NCI-H128 (cell line): ENCODE results near the gene CDK8.

Source experiments
- DNase-seq: peaks from one replicate; lab custom pipeline; 2025; ENCODE audit not compliant: unreplicated experiment; lab: John Stamatoyannopoulos, UW

CDK8 gene

DNA sequence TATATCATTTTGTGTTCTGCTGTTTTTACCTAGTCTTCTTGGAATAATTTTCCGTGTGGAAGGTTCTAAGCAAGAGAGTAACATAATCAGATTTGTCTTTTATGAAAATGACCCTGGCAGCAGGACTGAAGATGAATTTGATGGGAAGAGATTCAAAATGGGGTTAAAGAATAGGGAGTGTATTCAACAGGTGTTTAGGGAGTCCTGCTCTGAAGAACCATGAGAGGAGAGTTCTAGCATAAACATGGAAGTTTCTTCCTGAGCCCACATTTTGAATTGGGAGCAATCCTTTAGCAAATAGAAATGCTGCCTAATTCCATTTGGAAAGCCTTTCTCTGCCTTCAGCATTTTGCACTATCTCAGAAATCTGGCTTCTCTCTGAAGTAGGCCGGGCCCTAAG lies 127.0 kb downstream of the CDK8 start:
- no peak for DNase-seq

DNA sequence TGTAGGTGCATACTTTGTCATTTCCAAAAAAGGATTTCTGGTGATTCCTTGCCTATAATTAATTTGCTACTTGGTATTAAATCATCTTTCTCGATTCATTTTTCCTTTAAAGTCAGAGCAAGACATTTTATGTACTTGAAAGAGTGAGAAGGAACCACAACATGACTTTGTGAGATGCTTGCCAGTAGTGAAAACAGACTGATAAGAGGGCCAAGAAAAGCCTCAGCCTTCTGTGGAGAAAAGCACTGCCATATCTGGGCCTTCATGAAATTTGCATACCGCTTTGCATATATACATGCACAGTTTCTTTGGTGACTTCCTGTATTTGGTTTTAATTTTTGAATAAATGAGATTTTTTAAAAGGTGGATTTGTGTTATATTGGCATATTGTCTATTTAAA lies 128.4 kb downstream of the CDK8 start:
- no peak for DNase-seq

DNA sequence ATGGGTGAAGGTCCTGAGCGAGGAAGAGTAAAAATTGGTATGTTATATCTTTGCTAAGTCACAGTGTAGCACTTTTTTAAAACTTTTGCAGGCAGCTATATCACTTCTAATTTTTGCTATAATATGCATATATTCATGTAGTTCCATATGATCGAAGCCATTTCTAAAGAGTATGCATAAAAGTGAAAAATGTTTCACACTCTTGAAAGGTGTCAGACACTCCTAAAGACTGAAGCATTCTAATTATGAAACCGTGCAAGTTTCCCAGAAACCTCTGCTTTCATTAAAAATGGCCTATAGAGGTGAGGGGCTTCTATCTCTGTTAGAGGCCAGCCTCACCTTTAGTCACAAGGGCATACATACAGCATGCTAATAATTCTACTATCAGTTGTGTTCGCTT lies 128.9 kb downstream of the CDK8 start:
- DNase-seq, result no peak

DNA sequence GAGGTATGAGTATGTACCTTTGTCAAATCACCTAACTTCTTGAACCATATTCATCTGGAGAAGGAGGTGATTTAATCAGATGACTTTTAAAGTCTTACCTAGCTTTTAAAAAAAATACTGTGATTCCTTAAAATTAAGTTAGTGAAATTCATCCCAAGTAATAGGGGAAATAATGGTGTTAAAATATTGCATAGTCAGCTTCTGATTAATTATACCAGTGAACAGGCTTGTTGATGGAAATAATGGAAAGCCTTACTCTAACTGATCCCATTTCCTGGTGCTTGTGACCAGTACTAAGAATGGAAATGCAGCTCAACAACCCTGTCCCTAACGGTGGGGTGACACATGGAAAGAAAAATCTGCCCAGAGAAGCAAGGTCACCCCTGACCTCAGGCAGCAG lies 130.7 kb downstream of the CDK8 start:
- DNase-seq, result no peak

DNA sequence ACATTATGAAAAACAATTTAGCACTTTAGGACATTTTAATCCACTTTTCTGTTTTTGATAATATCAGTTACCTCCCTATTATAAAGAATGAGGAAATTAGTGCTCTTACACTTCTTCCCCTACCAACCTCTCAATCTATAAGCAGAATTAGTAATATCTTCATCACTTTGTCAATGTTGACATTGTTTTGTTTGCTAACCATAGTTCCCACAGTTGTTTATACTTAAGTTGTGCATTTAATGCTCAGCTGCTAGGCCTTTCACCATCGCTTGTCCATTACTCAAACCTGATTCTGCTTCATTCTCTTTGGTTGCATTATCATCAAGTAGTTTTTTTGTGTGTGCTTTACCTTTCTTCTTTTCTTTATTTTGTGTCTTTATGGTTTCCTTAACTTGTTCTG lies 132.1 kb downstream of the CDK8 start:
- no peak for DNase-seq

DNA sequence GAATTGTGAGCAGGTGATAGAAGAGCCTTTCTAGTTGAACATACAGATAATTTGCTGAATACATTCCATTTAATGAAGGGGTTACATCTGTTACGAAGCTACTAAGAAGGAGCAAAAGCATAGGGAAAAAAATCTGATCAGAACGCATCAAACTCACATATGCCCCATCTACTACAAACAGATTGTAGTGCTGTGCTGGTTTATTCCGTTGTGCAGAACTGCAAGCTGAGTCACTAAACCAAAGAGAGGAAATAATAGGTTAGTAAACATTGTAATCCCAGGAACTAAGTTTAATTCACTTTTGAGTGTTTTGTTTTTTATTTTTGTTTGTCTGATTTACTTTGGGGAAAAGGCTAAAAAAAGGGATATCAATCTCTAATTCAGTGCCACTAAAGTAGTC lies 136.3 kb downstream of the CDK8 start:
- DNase-seq, result no peak

DNA sequence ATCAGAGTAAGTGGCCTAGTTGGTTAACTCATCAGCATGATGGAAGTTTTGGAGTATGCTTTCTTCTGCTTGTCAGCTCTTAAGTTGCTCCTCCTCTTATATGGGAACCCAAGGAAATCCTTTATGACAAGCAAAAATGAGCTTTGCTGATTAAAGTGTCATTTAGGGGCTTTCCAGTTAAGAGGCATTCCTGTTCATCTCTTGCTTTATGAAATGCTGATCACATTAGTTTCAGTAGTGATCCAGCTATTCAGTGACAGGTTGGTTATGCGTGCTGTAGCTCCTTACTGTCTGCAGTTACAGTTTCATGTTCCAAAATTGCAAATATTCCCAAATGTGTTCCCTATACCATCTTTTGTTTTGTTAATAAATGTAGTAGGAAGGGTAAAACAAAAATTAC lies 146.6 kb downstream of the CDK8 start:
- no peak for DNase-seq

DNA sequence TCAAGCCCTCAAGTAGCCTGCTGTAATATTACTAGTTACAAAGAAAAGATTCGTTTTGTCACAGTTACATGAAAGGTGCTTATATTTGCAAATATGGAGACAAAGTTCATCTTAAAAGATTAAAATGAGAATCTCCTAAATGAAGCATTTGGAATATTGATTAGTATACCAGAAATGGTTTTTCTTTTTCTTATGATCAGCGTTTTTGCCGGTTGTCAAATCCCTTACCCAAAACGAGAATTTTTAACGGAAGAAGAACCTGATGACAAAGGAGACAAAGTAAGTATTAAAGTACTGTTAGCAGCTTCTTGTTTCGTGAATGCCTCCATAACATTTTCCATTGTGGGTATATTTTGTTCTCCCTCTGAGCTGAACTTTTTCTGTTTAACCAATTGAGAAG lies 147.1 kb downstream of the CDK8 start:
- no peak for DNase-seq

DNA sequence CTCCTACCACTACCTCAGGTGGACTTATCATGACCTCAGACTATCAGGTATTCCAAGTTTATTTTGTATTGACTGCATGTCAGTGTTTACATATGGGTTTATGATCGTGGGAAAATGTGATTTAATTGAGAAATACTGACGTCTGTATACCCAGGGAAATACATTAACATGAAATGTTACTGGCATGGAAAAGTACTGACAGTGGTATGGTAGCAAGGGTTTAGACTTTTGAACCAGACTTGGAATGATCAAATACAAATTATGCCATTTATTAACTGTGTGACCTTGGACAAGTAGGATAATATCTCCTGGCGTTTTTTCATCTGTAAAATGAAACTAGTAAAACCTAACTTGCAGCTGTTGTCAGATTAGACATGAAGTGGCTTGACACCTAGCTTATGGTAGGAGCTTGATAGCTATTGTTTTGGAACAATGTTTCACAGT lies 147.7 kb downstream of the CDK8 start:
- DNase-seq, result no peak

DNA sequence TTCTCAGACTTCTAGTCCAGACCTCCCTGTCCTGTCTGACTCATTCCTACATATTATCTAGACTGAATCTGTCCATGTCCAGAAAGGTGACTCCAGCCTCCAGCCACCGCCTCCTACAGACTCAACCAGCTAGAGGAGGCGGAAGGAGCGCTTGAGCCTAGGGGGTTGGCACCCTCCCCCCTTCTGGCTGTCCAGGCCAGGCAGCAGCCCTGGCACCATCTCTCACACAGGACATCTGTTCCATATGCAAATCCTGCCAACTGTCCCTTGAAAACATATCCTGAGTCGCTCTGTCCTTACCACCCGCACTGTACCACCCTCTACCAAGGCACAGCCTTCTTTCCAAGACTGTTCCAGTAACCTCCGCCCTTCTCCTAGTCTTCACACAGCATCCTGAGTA lies 152.9 kb downstream of the CDK8 start:
- DNase-seq, result no peak

DNA sequence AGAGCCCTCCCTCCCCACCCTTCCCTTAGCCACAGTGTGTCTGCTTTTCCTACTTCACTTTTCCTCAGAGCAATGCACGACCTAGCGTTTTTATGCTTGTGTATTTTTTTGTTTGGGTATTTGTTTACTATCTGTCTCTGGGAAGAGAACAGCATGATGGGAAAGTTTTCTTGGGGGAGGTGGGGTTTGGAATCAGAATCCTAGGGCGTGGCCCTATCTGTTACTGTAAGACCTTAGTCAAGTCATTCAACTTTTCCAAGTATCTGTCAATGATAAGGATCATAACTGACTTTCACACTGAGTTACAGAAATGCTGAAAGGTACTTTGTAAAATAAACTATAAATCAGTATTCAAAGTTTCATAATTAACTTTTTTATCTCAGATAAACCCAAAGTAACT lies 157.3 kb downstream of the CDK8 start:
- DNase-seq, result no peak

DNA sequence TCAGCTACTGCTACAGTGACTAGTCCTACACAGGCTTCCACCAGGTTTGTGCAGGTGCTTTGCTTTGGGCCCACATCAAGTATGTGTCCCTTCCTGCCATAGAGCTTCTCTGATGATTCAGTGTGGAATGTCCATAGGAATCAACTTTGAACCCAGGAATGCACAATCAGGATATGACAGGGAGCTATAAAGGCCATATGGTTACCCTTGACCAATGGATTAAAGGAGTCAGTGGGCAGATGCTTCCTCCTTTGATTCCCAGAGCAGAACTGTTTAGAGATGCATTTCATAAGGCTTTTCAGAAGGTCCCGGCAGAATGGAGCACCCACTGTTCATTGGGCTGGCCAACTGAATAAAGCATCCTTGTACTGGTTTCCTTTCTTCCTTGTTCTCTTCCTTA lies 158.3 kb downstream of the CDK8 start:
- no peak for DNase-seq

DNA sequence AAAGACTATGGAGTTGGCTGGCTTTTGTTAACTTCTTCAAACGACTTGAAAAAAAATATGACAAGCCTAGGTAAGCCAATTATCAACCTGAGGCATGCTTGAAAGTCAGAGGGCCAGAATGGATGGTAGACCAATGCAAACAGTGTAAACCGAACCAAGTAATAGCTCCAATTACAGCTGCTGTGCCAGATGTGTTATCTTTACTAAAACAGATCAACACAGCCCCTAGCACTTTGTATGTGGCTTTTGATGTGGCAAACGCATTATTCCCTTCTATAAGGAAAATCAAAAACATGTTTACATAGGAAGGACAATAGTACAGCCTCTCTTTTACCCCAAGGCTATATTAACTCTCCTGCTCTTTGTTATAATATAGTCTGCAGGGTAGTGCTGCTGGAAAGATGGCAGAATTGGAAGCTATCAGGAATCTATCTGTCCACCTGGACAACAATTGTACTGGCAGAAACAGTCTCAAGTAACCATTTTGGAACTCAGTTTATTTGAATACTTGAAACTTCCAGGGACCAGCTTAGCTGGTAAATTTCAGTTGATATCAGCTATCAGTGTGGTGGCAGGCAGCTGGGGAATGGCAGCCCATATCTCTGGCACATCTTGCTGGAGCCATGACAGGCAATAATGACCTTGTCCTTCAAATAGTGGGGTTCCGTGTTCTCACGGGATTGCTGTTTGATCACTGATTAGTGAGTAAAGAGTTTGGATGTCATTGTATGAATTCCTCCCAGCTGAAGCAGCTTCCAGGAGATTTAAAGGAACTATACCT lies 159.2 kb downstream of the CDK8 start:
- DNase-seq, result no peak

DNA sequence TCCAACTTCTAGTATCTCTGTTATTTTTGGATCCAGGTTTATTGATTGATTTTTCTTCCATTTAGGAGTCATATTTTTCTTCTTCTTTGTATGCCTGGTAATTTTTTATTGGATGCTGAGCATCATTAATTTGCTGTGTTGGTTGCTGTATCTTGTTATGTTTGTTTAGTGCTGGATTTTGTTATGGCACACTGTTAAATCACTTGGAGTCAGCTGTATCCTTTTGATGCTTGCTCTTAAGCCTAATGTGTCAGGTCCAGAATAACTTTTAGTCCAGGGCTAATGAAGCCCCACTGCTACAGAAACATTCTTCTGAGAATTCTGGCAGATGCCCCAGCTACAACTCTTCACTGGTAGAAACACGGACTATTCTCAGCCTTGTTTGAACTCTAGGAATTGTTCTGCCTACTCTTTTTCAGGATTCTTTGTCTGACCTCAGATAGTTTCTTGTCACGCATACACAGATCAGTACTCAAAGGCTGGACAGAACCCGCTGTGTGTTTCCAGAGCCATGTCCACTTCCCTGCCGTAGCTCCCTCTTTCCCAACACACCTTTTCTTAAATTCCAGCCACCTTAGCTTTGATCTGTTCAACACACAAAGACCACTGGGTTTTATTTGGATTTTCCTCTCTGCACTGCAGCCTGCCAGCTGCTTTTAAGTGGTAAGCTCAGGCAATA lies 166.5 kb downstream of the CDK8 start:
- DNase-seq, result no peak

DNA sequence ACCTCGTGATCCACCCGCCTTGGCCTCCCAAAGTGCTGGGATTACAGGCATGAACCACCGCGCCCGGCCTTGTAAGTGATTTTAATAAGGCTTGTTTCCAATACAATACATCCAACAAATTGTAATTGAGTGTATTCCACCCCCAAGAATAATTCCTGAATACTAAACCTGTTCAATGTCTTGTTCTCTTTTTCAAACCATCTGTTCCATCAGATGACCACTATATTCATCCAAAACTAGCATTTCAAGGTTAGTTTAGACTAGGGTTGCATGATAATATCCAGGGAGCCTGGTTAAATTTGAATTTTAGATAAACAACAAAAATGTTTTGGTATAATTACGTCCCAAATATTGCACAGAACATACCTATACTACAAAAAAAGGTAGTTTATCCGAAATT lies 168.1 kb downstream of the CDK8 start:
- DNase-seq, result no peak

DNA sequence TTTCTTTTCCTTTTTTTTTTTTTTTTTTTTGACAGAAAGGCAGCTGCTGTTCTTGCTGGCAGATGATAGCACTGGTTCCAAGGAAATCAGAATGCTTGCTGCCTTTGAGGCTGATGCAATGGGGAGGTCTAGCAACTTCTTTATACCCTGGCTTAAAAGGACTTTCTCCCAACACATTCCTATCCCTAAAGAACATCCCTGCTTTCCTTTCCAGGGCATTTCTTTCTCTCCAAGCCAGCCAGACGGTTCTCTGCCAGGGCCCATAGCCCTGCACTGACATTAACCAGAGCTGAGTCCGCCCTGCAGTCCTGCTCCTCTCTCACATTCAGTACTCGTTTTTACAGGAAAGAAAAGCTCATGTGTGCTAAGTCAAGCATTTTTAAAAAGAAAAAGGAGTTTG lies 169.7 kb downstream of the CDK8 start:
- DNase-seq, result no peak

DNA sequence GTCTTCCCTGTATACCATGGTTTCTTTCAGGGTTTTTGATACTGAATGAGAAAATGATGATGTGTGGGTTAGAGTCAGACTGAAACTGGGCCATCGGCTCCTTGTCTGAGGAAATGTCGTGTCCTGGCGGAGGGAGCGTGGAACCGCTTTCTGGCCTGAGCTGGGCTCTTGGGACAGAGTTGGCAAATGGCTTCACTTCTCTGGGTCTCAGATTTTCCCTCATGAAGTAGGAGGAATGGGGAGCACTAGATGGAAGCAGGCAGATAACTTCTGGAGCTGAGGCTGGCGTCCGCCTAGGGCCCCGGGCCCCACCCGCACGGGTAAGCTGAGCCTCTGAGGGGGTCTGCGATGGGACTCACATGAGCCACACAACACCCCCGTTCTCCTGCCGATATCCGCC lies 170.3 kb downstream of the CDK8 start:
- no peak for DNase-seq

DNA sequence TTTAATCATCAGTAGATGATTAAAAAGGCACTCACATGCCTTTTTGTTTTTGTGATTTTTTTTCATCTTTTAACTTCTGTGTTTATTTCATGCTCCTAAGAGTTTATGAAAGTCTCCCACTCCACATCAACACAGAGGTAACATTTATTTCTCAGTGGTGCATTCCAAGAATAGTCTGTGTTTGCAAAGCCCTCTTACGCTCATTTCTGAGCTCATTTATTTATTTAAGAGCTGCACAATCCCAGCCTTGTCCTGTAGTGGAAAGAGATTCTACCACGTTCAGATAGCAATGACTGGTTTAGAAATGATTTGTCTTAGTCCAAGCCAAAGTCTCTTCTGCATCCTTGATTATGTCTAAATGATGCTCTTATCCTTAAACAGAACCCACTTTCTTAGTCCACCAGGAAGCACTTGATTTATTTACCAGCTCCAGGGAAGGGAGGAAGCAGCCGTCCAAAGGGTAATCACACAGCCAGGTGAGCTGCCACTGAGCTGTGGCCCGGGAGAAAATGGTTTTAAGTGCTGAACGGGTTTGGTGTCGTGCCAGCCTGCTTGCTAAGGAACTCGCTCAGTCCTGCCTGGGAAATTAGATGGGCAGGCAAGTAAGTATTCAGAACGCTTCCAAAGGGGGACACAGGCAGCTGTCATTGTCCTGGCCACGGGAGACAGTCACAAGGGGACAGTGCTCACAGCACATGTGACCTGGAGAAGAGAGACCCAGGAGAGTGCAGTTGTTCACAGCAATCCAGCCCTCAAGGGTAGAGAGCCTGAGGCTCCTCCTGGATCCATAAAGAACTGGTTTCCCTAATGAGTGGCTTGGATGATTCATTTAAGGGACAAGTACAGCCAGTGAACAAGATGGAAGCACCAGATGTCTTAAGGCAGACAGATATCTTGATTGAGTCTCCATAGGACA lies 171.8 kb downstream of the CDK8 start:
- peak; percentile 3 for DNase-seq

DNA sequence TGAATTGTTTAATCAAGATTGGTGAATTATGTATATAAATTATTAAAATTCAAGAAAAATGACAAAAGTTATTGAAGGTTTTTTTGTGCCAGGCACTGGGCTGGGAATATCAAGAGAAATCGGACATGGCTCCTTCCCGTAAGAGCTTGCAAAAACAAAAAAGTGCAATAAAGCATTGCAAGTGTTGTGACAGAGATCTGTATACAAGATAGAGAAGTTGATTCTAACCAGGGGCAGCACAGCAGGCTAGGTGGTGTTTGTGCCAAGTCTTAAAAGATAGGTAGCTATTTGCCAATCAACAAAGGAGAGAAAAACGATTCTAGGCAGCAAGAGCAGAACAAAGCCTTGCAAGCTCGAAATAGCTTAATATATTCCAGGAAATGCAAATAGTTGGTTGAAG lies 179.8 kb downstream of the CDK8 start:
- DNase-seq, result no peak

DNA sequence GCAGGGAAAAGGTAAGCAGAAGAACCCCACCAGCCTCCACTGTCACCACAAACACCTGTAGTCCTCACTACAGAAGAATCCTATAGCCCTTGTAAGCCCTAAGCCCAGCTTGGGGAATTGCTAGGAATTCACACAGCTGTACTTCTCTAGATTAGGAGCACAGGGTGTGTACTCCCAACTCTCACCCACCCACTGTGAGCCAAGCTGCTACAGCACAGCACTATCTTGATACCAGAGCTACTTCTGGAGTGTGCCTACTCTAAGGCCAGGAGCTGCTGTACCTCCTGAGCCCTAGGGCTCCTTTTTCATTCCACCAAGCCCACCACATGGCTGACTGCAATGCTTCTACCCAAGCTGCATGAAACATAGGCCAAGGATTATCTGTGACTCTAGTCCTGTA lies 181.2 kb downstream of the CDK8 start:
- DNase-seq, result no peak

DNA sequence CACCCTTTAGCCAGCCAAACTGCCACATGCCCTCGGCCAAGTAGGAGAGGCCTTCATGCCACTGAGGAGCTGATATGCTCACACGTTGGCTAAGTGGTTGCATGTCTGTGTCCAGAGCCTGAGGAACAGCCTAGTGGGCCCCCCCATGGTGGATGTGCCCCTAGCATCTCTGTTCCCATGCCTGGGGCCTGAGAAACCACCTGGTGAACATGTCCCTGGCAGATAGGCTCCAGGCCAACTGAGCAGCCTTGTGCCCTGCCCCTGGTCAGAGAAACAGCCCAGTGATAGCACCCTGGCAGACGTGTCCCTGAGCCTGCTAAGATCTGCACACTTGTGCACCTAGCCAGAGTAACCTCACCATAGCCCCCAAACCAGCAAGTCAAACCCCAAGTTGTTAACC lies 181.7 kb downstream of the CDK8 start:
- no peak for DNase-seq

DNA sequence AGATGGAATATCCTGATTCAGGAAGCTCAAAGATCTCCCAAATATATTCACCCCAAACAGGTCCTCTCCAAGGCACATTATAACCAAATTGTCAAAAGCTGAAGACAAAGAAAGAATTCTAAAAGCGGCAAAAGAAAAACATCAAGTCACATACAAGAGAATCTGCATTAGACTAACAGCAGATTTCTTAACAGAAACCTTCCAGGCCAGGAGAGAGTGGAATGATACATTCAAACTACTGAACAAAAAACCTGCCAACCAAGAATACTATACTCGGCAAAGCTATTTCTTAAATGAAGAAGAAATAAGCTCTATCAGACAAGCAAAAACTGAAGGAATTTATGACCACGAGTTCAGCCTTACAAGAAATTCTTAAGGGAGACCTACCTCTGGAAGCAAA lies 183.0 kb downstream of the CDK8 start:
- DNase-seq, result no peak
